GM23338 (cell line): Measurements from ENCODE around the gene NFKB1. TPM values are rescaled to one million over a fixed set of nuclear protein-coding genes. Genes with fewer than 3 reads are reported as not detected.
"Not testable (repeated sequence)": the region's sequence is repeated elsewhere in the genome, so short reads cannot be mapped to it uniquely, and the experiment has no call there.

Source experiments
- ATAC-seq: fragments of 200-7000 bp; cut with Tn5 transposase; 3 replicates; pipeline ENCODE4 v1.9.1; 2020
- DNase-seq: peaks from one replicate; pipeline ENCODE4 v3.0.0-alpha.2; 2015; ENCODE audit warnings: low spot score
- H2AFZ ChIP-seq: fragments of 200-600 bp; sonication (generic); 2 replicates; pipeline ENCODE4 v1.8.0; 2016; ENCODE audit warnings: antibody characterized with exemption, mild to moderate bottlenecking, moderate library complexity
- H3F3A ChIP-seq: fragments of 200-600 bp; sonication (generic); replicated peaks from 2 replicates; pipeline ENCODE4 v1.8.0; 2017; ENCODE audit warnings: antibody characterized with exemption, mixed run types, low read depth
- H3K27ac ChIP-seq: fragments of 200-600 bp; sonication (generic); 2 replicates; pipeline ENCODE4 v1.6.1; 2016; ENCODE audit warnings: low read depth
- H3K27me3 ChIP-seq: fragments of 200-600 bp; sonication (generic); 2 replicates; pipeline ENCODE4 v1.8.0; 2016; ENCODE audit warnings: mild to moderate bottlenecking, mixed run types, moderate library complexity; ENCODE audit not compliant: insufficient read depth
- H3K36me3 ChIP-seq: fragments of 200-600 bp; sonication (generic); 2 replicates; pipeline ENCODE4 v1.8.0; 2016; ENCODE audit warnings: mild to moderate bottlenecking; ENCODE audit not compliant: insufficient read depth
- H3K4me1 ChIP-seq: fragments of 200-600 bp; sonication (generic); 2 replicates; pipeline ENCODE4 v1.8.0; 2016; ENCODE audit warnings: mild to moderate bottlenecking, moderate library complexity; ENCODE audit not compliant: insufficient read depth
- H3K4me2 ChIP-seq: fragments of 200-600 bp; sonication (generic); 2 replicates; pipeline ENCODE4 v1.7.1; 2017; ENCODE audit warnings: mixed run types
- H3K4me3 ChIP-seq: fragments of 200-600 bp; sonication (generic); 2 replicates; pipeline ENCODE4 v1.6.1; 2016; ENCODE audit warnings: mixed run types
- H3K79me2 ChIP-seq: fragments of 200-600 bp; sonication (generic); replicated peaks from 2 replicates; pipeline ENCODE4 v1.8.0; 2017; ENCODE audit warnings: mild to moderate bottlenecking; ENCODE audit not compliant: insufficient read depth
- H3K9me2 ChIP-seq: fragments of 200-600 bp; sonication (generic); 2 replicates; pipeline ENCODE4 v1.8.0; 2017; ENCODE audit not compliant: insufficient read depth
- H4K20me1 ChIP-seq: fragments of 200-600 bp; sonication (generic); replicated peaks from 2 replicates; pipeline ENCODE4 v1.8.0; 2017; ENCODE audit warnings: mild to moderate bottlenecking; ENCODE audit not compliant: insufficient read depth
- H3K27ac Mint-ChIP-seq: 2 replicates; pipeline ENCODE4 v1.8.0; 2020; ENCODE audit warnings: inconsistent platforms, mild to moderate bottlenecking, moderate library complexity, mixed read lengths
- H3K27me3 Mint-ChIP-seq: 3 replicates; pipeline ENCODE4 v1.8.0; 2022; ENCODE audit warnings: low read depth, mild to moderate bottlenecking, moderate library complexity, mixed read lengths, inconsistent platforms; ENCODE audit not compliant: insufficient read depth, poor library complexity
- H3K36me3 Mint-ChIP-seq: 3 replicates; pipeline ENCODE4 v1.8.0; 2021; ENCODE audit warnings: low read depth, mild to moderate bottlenecking, inconsistent platforms, moderate library complexity, mixed read lengths
- H3K4me1 Mint-ChIP-seq: 3 replicates; pipeline ENCODE4 v1.8.0; 2020; ENCODE audit warnings: mild to moderate bottlenecking, inconsistent platforms, mixed read lengths
- H3K4me3 Mint-ChIP-seq: 3 replicates; pipeline ENCODE4 v1.8.0; 2021; ENCODE audit warnings: moderate library complexity, mild to moderate bottlenecking, inconsistent platforms, mixed read lengths
- H3K9me3 Mint-ChIP-seq: 3 replicates; pipeline ENCODE4 v1.8.0; 2020; ENCODE audit warnings: moderate library complexity, mild to moderate bottlenecking, inconsistent platforms, mixed read lengths
- CREB1 ChIP-seq: fragments of 250-450 bp; sonication (Bioruptor Pico); IDR thresholded peaks from 2 replicates; pipeline ENCODE4 v1.5.0; 2020; ENCODE audit warnings: low read depth, mild to moderate bottlenecking, moderate library complexity
- EZH2 ChIP-seq: fragments of 200-600 bp; sonication (generic); IDR thresholded peaks from one replicate; pipeline ENCODE4 v1.8.0; 2017; ENCODE audit warnings: antibody characterized with exemption, mild to moderate bottlenecking, low read depth; ENCODE audit not compliant: unreplicated experiment
- EZH2phosphoT487 ChIP-seq: fragments of 200-600 bp; sonication (generic); IDR thresholded peaks from one replicate; pipeline ENCODE4 v1.8.1; 2018; ENCODE audit warnings: antibody characterized with exemption; ENCODE audit not compliant: unreplicated experiment
- JUNB ChIP-seq: IDR thresholded peaks from one replicate; pipeline ENCODE4 v1.6.1; 2016; ENCODE audit warnings: antibody characterized with exemption; ENCODE audit not compliant: unreplicated experiment
- NANOG ChIP-seq: IDR thresholded peaks from 2 replicates; pipeline ENCODE4 v1.6.1; 2016; ENCODE audit warnings: antibody characterized with exemption, borderline replicate concordance
- REST ChIP-seq: IDR thresholded peaks from one replicate; pipeline ENCODE4 v1.6.1; 2018; ENCODE audit warnings: antibody characterized with exemption; ENCODE audit not compliant: unreplicated experiment
- STAT1 ChIP-seq: IDR thresholded peaks from one replicate; pipeline ENCODE4 v1.6.1; 2016; ENCODE audit warnings: antibody characterized with exemption; ENCODE audit not compliant: unreplicated experiment
- ZNF114 ChIP-seq: fragments of 250-450 bp; sonication (Bioruptor Pico); IDR thresholded peaks from 2 replicates; pipeline ENCODE4 v1.5.0; 2020; ENCODE audit warnings: mild to moderate bottlenecking, moderate library complexity
- polyA plus RNA-seq: library from polyadenylated mRNA; unstranded; fragments of >200 nt; fragmentation: Nextera tagmentation; extraction: Ambion mirVana; gene quantifications from 2 replicates; pipeline ENCODE4 v1.2.1, GENCODE V29; 2016
- total RNA-seq: library from RNA; depleted of rRNA; stranded (reverse); fragments of >200 nt; shearing (Covaris generic); gene quantifications from 2 replicates; pipeline ENCODE4 v1.2.3, GENCODE V29; 2014
- TF ChIP-seq, protein P1 (sequence below), 2 experiments: fragments of 200-600 bp in 1 of 2; sonication (generic) in 1 of 2; conservative IDR thresholded peaks; 2 replicates each; pipeline versions ENCODE4 v1.5.1 to v1.6.1; 2016 to 2017; ENCODE audit warnings: antibody characterized with exemption in 2 of 2, low read depth in 2 of 2, mild to moderate bottlenecking in 2 of 2, moderate library complexity in 1 of 2
- TF ChIP-seq, protein P2 (sequence below): IDR thresholded peaks from 2 replicates; pipeline ENCODE4 v1.6.1; 2016; ENCODE audit warnings: antibody characterized with exemption

Gene NFKB1
- total and polyA plus RNA-seq, 2 experiments from 2014 or later, result 0.82 to 4.6 TPM

DNA sequence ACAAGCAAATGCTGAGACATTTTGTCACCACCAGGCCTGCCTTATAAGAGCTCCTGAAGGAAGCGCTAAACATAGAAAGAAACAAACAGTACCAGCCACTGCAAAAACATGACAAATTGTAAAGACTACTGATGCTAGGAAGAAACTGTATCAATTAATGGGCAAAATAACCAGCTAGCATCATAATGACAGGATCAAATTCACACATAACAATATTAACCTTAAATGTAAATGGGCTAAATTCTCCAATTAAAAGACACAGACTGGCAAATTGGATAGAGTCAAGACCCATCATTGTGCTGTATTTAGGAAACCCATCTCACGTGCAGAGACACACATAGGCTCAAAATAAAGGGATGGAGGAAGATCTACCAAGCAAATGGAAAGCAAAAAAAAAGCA, 21.3 kb upstream of the NFKB1 start:
- H3K9me3 Mint-ChIP-seq, result peaks cover 52% of the 10 kb centered on the region
- DNase-seq, result not testable (repeated sequence)

DNA sequence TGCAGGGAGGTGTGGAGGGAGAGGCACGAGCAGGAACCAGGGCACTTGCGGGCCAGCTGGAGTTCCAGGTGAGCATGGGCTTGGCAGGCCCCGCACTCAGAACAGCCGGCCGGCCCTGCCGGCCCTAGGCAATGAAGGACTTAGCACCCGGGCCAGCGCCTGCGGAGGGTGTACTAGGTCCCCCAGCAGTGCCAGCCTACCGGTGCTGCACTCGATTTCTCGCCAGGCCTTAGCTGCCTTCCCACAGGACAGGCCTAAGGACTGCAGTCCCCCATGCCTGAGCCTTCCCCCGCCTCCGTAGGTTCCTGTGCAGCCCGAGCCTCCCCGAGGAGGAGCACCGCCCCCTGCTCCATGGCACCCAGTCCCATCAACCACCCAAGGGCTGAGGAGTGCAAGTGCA, 18.0 kb upstream of the NFKB1 start:
- H3K4me1 ChIP-seq, result no peaks in the 10 kb centered on the region
- peaks cover 30% of the 10 kb centered on the region for H3K9me3 Mint-ChIP-seq
- DNase-seq (no peak), ATAC-seq (no peak)
- H3K36me3 Mint-ChIP-seq, result peaks cover 6% of the 10 kb centered on the region; the same call in 1 of the 3 replicates
- no peaks in the 10 kb centered on the region for H3K36me3 ChIP-seq
- H3K4me1 Mint-ChIP-seq, result no peaks in the 10 kb centered on the region
- no peaks in the 10 kb centered on the region for H3K79me2 ChIP-seq
- peaks cover 3% of the 10 kb centered on the region; the same call in 1 of the 2 replicates for H3K9me2 ChIP-seq
- H3K27ac Mint-ChIP-seq, result no peak overlapping the region
- H3K27me3 Mint-ChIP-seq, result peaks cover 3% of the 10 kb centered on the region
- no peak overlapping the region for H2AFZ ChIP-seq
- H3K27ac ChIP-seq, result no peak overlapping the region
- no peak overlapping the region for H3K4me2 ChIP-seq
- no peaks in the 10 kb centered on the region for H3F3A ChIP-seq
- H4K20me1 ChIP-seq, result no peaks in the 10 kb centered on the region
- no peak overlapping the region for H3K4me3 Mint-ChIP-seq
- no peaks in the 10 kb centered on the region for H3K27me3 ChIP-seq
- no peak for TF ChIP-seq EZH2phosphoT487
- TF ChIP-seq, protein P1, sequence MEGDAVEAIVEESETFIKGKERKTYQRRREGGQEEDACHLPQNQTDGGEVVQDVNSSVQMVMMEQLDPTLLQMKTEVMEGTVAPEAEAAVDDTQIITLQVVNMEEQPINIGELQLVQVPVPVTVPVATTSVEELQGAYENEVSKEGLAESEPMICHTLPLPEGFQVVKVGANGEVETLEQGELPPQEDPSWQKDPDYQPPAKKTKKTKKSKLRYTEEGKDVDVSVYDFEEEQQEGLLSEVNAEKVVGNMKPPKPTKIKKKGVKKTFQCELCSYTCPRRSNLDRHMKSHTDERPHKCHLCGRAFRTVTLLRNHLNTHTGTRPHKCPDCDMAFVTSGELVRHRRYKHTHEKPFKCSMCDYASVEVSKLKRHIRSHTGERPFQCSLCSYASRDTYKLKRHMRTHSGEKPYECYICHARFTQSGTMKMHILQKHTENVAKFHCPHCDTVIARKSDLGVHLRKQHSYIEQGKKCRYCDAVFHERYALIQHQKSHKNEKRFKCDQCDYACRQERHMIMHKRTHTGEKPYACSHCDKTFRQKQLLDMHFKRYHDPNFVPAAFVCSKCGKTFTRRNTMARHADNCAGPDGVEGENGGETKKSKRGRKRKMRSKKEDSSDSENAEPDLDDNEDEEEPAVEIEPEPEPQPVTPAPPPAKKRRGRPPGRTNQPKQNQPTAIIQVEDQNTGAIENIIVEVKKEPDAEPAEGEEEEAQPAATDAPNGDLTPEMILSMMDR (conservative IDR thresholded peaks at IDR 0.05; ENCODE audit: low read depth in 2 of 2), result no peak
- TF ChIP-seq REST, result no peak
- TF ChIP-seq ZNF114 (CRISPR knock-in tag), result no peak
- no peak for TF ChIP-seq CREB1 (CRISPR knock-in tag)
- TF ChIP-seq STAT1, result no peak
- TF ChIP-seq NANOG, result no peak
- TF ChIP-seq, protein P2, sequence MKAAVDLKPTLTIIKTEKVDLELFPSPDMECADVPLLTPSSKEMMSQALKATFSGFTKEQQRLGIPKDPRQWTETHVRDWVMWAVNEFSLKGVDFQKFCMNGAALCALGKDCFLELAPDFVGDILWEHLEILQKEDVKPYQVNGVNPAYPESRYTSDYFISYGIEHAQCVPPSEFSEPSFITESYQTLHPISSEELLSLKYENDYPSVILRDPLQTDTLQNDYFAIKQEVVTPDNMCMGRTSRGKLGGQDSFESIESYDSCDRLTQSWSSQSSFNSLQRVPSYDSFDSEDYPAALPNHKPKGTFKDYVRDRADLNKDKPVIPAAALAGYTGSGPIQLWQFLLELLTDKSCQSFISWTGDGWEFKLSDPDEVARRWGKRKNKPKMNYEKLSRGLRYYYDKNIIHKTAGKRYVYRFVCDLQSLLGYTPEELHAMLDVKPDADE, result no peak
- TF ChIP-seq EZH2, result no peak
- TF ChIP-seq JUNB, result no peak
- no peak overlapping the region for H3K4me3 ChIP-seq

More for the DNA sequence above, 21.3 kb upstream of the NFKB1 start:
- not testable (repeated sequence) for ATAC-seq, H3K27me3 Mint-ChIP-seq, H3K4me2 ChIP-seq, H3K4me3 ChIP-seq, H2AFZ ChIP-seq, H3F3A ChIP-seq, H4K20me1 ChIP-seq, H3K27ac ChIP-seq, H3K36me3 ChIP-seq, H3K4me1 ChIP-seq, H3K4me1 Mint-ChIP-seq, H3K79me2 ChIP-seq, H3K4me3 Mint-ChIP-seq, H3K27me3 ChIP-seq, H3K27ac Mint-ChIP-seq
- peaks cover 10% of the 10 kb centered on the region; the same call in 1 of the 3 replicates for H3K36me3 Mint-ChIP-seq
- H3K9me2 ChIP-seq, result peaks cover 10% of the 10 kb centered on the region; the same call in 1 of the 2 replicates

DNA sequence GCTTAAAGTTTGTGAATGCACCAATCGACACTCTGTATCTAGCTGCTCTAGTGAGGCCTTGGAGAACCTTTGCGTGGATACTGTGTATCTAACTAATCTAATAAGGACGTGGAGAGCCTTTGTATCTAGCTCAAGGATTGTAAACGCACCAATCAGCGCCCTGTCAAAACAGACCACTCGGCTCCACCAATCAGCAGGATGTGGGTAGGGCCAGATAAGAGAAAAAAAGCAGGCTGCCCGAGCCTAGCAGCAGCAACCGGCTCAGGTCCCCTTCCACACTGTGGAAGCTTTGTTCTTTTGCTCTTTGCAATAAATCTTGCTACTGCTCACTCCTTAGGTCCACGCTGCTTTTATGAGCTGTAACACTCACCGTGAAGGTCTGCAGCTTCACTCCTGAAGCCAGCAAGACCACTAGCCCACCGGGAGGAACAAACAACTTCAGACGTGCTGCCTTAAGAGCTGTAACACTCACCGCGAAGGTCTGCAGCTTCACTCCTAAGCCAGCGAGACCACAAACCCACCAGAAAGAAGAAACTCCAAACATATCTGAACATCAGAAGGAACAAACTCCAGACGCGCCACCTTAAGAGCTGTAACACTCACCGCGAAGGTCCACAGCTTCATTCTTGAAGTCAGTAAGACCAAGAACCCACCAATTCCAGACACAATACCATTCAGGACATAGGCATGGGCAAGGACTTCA, 17.0 kb upstream of the NFKB1 start:
- not testable (repeated sequence) for H4K20me1 ChIP-seq, H3K4me3 ChIP-seq, H3F3A ChIP-seq, H3K27me3 Mint-ChIP-seq, H3K4me3 Mint-ChIP-seq, H3K4me1 ChIP-seq, ATAC-seq, H3K4me1 Mint-ChIP-seq, H3K4me2 ChIP-seq, H3K27ac ChIP-seq, H3K79me2 ChIP-seq, H3K36me3 Mint-ChIP-seq, DNase-seq, H3K27ac Mint-ChIP-seq, H3K9me2 ChIP-seq, H3K27me3 ChIP-seq, H3K36me3 ChIP-seq
- peak overlapping the region; percentile 32; the same call in 1 of the 2 replicates for H2AFZ ChIP-seq
- peaks cover 26% of the 10 kb centered on the region for H3K9me3 Mint-ChIP-seq
